Posterior vena cava (tissue), 2 donors: ENCODE results near the gene SYNM. TPM values are rescaled to one million over a fixed set of nuclear protein-coding genes. Genes with fewer than 3 reads are reported as not detected.
"Not testable (repeated sequence)": the region's sequence is repeated elsewhere in the genome, so short reads cannot be mapped to it uniquely, and the experiment has no call there.

Experiments used
- DNase-seq: peaks from one replicate; pipeline ENCODE4 v3.0.0-alpha.2; 2020; ENCODE audit warnings: low spot score
- intact Hi-C, 2 donors: fragments of 100-400 bp; cut with DNase I; formaldehyde crosslinking; loops; one replicate each; pipeline versions ENCODE4 v1.14.1 to v1.14.2; 2022 to 2023
- total RNA-seq, 2 donors: library from RNA; stranded (reverse); fragmentation: NEBNext Ultra II Directional; extraction: Animal tissue kit (Norgen Biotek cat#: 25700); gene quantifications; one replicate each; pipeline ENCODE4 v1.2.1, GENCODE V29; 2021
- donor health status: DM: yes; HTN: yes; CAD: no.
- donor health status: DM: yes; HTN: yes; CAD: no.

SYNM gene
- total RNA-seq, 2 donors from 2014 or later, result 447 to 863 TPM

GRCh38 chr15:99075059-99075652 is 29.7 kb upstream of the SYNM start:
- intact Hi-C loops, result loop anchor here (5.0 to 10.0 kb wide), 3 partner anchors 550 to 630 kb away; no protein-coding TSS in a partner anchor
- DNase-seq, result not testable (repeated sequence)

- no peak for DNase-seq
- intact Hi-C loops, result loop anchor here (5.0 to 10.0 kb wide), 3 partner anchors 551 to 631 kb away; no protein-coding TSS in a partner anchor
Measured at GRCh38 chr15:99076109-99076508, 28.8 kb upstream of the SYNM start.

GRCh38 chr15:99076555-99077308 is 28.1 kb upstream of the SYNM start:
- DNase-seq, result peak; percentile 78
- intact Hi-C loops, result loop anchor here (5.0 to 10.0 kb wide), 3 partner anchors 552 to 632 kb away; no protein-coding TSS in a partner anchor

GRCh38 chr15:99082798-99083197 is 22.1 kb upstream of the SYNM start:
- intact Hi-C loops, result no loop called here
- DNase-seq, result no peak

- intact Hi-C loops, result no loop called here
- DNase-seq, result peak; percentile 15
Measured at GRCh38 chr15:99084965-99085364, 19.9 kb upstream of the SYNM start.

- DNase-seq, result peak; percentile 44
- intact Hi-C loops, result no loop called here
Measured at GRCh38 chr15:99085413-99086326, 19.2 kb upstream of the SYNM start.

- intact Hi-C loops, result no loop called here
- no peak for DNase-seq
Measured at GRCh38 chr15:99086327-99086667, 18.6 kb upstream of the SYNM start.

- intact Hi-C loops, result no loop called here
- peak; percentile 43 for DNase-seq
Measured at GRCh38 chr15:99087405-99087943, 17.4 kb upstream of the SYNM start.

GRCh38 chr15:99090011-99090699 is 14.7 kb upstream of the SYNM start:
- intact Hi-C loops, result no loop called here

GRCh38 chr15:99090938-99091337 is 13.9 kb upstream of the SYNM start:
- intact Hi-C loops, result no loop called here
- DNase-seq, result peak; percentile 24

More at GRCh38 chr15:99090011-99090699, 14.7 kb upstream of the SYNM start:
- peak; percentile 19 for DNase-seq

GRCh38 chr15:99092554-99093172 is 12.2 kb upstream of the SYNM start:
- intact Hi-C loops, result no loop called here

GRCh38 chr15:99095626-99096025 is 9.3 kb upstream of the SYNM start:
- intact Hi-C loops, result no loop called here

More at GRCh38 chr15:99092554-99093172, 12.2 kb upstream of the SYNM start:
- DNase-seq, result peak; percentile 73

GRCh38 chr15:99096173-99096893 is 8.5 kb upstream of the SYNM start:
- intact Hi-C loops, result no loop called here
- no peak for DNase-seq

More at GRCh38 chr15:99095626-99096025, 9.3 kb upstream of the SYNM start:
- DNase-seq, result no peak

GRCh38 chr15:99096894-99097426 is 7.9 kb upstream of the SYNM start:
- DNase-seq, result no peak
- intact Hi-C loops, result no loop called here

- no peak for DNase-seq
- intact Hi-C loops, result no loop called here
Measured at GRCh38 chr15:99097441-99098410, 7.2 kb upstream of the SYNM start.

GRCh38 chr15:99098426-99098825 is 6.5 kb upstream of the SYNM start:
- no peak for DNase-seq
- intact Hi-C loops, result no loop called here
